K562 (cell line): Measurements from ENCODE around the gene CRABP1. TPM values are rescaled to one million over a fixed set of nuclear protein-coding genes. Genes with fewer than 3 reads are reported as not detected.

ENCODE experiments used
- ATAC-seq: fragments of 200-7000 bp; cut with Tn5 transposase; 3 replicates; pipeline ENCODE4 v1.9.1; 2020; ENCODE audit warnings: moderate library complexity
- BruUV-seq: library from RNA; stranded (reverse); fragments of 400-500 nt; replicated peaks from 2 replicates; lab custom pipeline; 2021; lab: Mats Ljungman, UMichigan
- CTCF ChIA-PET: fragments of 300-600 bp; formaldehyde crosslinking; extraction: SDS; loops from one replicate; lab custom pipeline; 2021; ENCODE audit warnings: low intra/inter-chr PET ratio; lab: Yijun Ruan, JAX
- POLR2A ChIA-PET: fragments of 300-600, 350-650 bp; sonication (Branson Sonifier 250); formaldehyde crosslinking; extraction: SDS; loops from one replicate; lab custom pipeline; 2021; ENCODE audit warnings: antibody characterized with exemption, inconsistent platforms; lab: Yijun Ruan, JAX
- DNase-seq, 4 experiments: peaks; one replicate each; pipeline versions ENCODE4 v3.0.0 to v3.0.0-alpha.2; 2011 to 2018; ENCODE audit warnings: low spot score in 3 of 4, mixed read lengths in 3 of 4; ENCODE audit errors: extremely low read depth in 1 of 4
- FAIRE-seq: peaks from 2 replicates; lab custom pipeline; 2011; peaks lifted over from hg19 to GRCh38; lab: Jason Lieb, UNC
- H2AFZ ChIP-seq: 2 replicates; pipeline ENCODE4 v1.6.0; 2011; ENCODE audit warnings: low read depth, low read length, control low read depth, inconsistent platforms
- H3K27ac ChIP-seq: fragments of 200-600 bp; 3 replicates; pipeline ENCODE4 v1.8.0; 2011; ENCODE audit warnings: low read depth, mild to moderate bottlenecking, control low read depth, inconsistent platforms, low read length, moderate library complexity, mixed read lengths; ENCODE audit errors: extremely low read depth
- H3K27me3 ChIP-seq, 2 experiments: fragments of 300-600 bp in 1 of 2; 2 replicates in 1 of 2; 3 replicates in 1 of 2; pipeline versions ENCODE4 v1.6.0 to v1.8.0; 2011; ENCODE audit warnings: inconsistent platforms in 2 of 2, low read length in 2 of 2, mild to moderate bottlenecking in 1 of 2, mixed read lengths in 1 of 2, moderate library complexity in 1 of 2; ENCODE audit not compliant: control insufficient read depth in 2 of 2, insufficient read depth in 2 of 2
- H3K36me3 ChIP-seq: fragments of 300-600 bp; 3 replicates; pipeline ENCODE4 v1.8.0; 2011; ENCODE audit warnings: mild to moderate bottlenecking, low read length, inconsistent platforms; ENCODE audit not compliant: control insufficient read depth, insufficient read depth
- H3K4me1 ChIP-seq, 2 experiments: fragments of 200-600 bp in 1 of 2; replicated peaks in 1 of 2; 2 replicates in 1 of 2; 3 replicates in 1 of 2; pipeline versions ENCODE4 v1.5.1 to v1.8.0; 2011; ENCODE audit warnings: inconsistent platforms in 2 of 2, low read length in 2 of 2, mild to moderate bottlenecking in 1 of 2, mixed read lengths in 1 of 2, moderate library complexity in 1 of 2; ENCODE audit not compliant: control insufficient read depth in 2 of 2, insufficient read depth in 2 of 2
- H3K4me2 ChIP-seq: 2 replicates; pipeline ENCODE4 v1.6.1; 2011; ENCODE audit warnings: low read length, control low read depth, inconsistent platforms, mixed read lengths; ENCODE audit not compliant: insufficient read depth
- H3K4me3 ChIP-seq: fragments of 200-600 bp; sonication (generic), shearing (Covaris generic); 2 replicates; pipeline ENCODE4 v1.5.1; 2016; ENCODE audit warnings: control low read depth, inconsistent platforms
- H3K79me2 ChIP-seq: fragments of 200-600 bp; 3 replicates; pipeline ENCODE4 v1.8.0; 2011; ENCODE audit warnings: low read length, inconsistent platforms; ENCODE audit not compliant: control insufficient read depth, insufficient read depth
- H3K9ac ChIP-seq, 2 experiments: 2 replicates each; pipeline versions ENCODE4 v1.6.0 to v1.6.1; 2011; ENCODE audit warnings: low read depth in 2 of 2, low read length in 2 of 2, control low read depth in 1 of 2, inconsistent platforms in 1 of 2, mild to moderate bottlenecking in 1 of 2, mixed read lengths in 1 of 2; ENCODE audit not compliant: insufficient read depth in 1 of 2
- H3K9me1 ChIP-seq: one replicate; pipeline ENCODE4 v1.6.0; 2011; ENCODE audit warnings: inconsistent platforms, mild to moderate bottlenecking, low read length, moderate library complexity; ENCODE audit not compliant: control insufficient read depth, insufficient read depth
- H3K9me3 ChIP-seq: replicated peaks from 2 replicates; pipeline ENCODE4 v1.5.1; 2011; ENCODE audit warnings: low read depth, low read length, inconsistent platforms; ENCODE audit not compliant: control insufficient read depth, insufficient read depth
- H4K20me1 ChIP-seq: replicated peaks from 2 replicates; pipeline ENCODE4 v1.6.1; 2011; ENCODE audit warnings: low read length, inconsistent platforms, mixed read lengths; ENCODE audit not compliant: control insufficient read depth, insufficient read depth
- EP400 ChIP-seq: fragments of 450-650 bp; IDR thresholded peaks from 2 replicates; pipeline ENCODE4 v1.6.1; 2017; ENCODE audit warnings: antibody characterized with exemption, mild to moderate bottlenecking, moderate library complexity
- FOXA1 ChIP-seq: fragments of 450-650 bp; IDR thresholded peaks from 2 replicates; pipeline ENCODE4 v1.6.1; 2016; ENCODE audit warnings: mild to moderate bottlenecking, borderline replicate concordance
- ILF3 ChIP-seq: fragments of 450-650 bp; IDR thresholded peaks from 2 replicates; pipeline ENCODE4 v1.6.1; 2018; ENCODE audit warnings: antibody characterized with exemption, mild to moderate bottlenecking, moderate library complexity, borderline replicate concordance
- IRF1 ChIP-seq: sonication (generic); formaldehyde crosslinking; IDR thresholded peaks from 2 replicates; pipeline ENCODE4 v1.8.0; 2022; ENCODE audit warnings: missing genetic modification reagents, mild to moderate bottlenecking, borderline replicate concordance
- KDM1A ChIP-seq, 2 experiments: fragments of 450-650 bp; IDR thresholded peaks; 2 replicates each; pipeline ENCODE4 v1.6.1; 2016; ENCODE audit warnings: mild to moderate bottlenecking in 2 of 2
- KHSRP ChIP-seq: fragments of 450-650 bp; IDR thresholded peaks from 2 replicates; pipeline ENCODE4 v1.6.1; 2017
- SFPQ ChIP-seq: fragments of 200-400 bp; formaldehyde crosslinking; IDR thresholded peaks from 2 replicates; pipeline ENCODE4 v1.6.1; 2017; ENCODE audit warnings: mild to moderate bottlenecking, low read depth, low read length, moderate library complexity
- SIX5 ChIP-seq, 2 experiments: IDR thresholded peaks; 2 replicates each; pipeline ENCODE4 v1.6.1; 2011; ENCODE audit warnings: low read length in 2 of 2, borderline replicate concordance in 1 of 2, low read depth in 1 of 2, mild to moderate bottlenecking in 1 of 2, moderate library complexity in 1 of 2; ENCODE audit not compliant: insufficient read depth in 1 of 2
- SMARCB1 ChIP-seq: IDR thresholded peaks from 2 replicates; pipeline ENCODE4 v1.6.1; 2011; ENCODE audit warnings: improper control_type of control experiment, low read depth; ENCODE audit not compliant: insufficient read length
- SOX6 ChIP-seq: fragments of 450-650 bp; IDR thresholded peaks from 2 replicates; pipeline ENCODE4 v1.6.1; 2014; ENCODE audit warnings: mild to moderate bottlenecking
- TCF7L2 ChIP-seq: fragments of 150-350 bp; IDR thresholded peaks from 2 replicates; pipeline ENCODE4 v1.6.1; 2016; ENCODE audit warnings: low read depth, mild to moderate bottlenecking, low read length, moderate library complexity
- ZBTB11 ChIP-seq, 3 experiments: fragments of 200-800 bp in 1 of 3; fragments of 250-450 bp in 1 of 3; fragments of 450-650 bp in 1 of 3; sonication (Bioruptor Pico) in 1 of 3; sonication (Bioruptor generic) in 1 of 3; formaldehyde crosslinking in 1 of 3; IDR thresholded peaks; 2 replicates each; pipeline versions ENCODE4 v1.6.1 to v1.8.0; 2016 to 2022; ENCODE audit warnings: mild to moderate bottlenecking in 2 of 3, missing genetic modification characterization in 2 of 3, missing compliant biosample characterization in 1 of 3, moderate library complexity in 1 of 3
- ZNF224 ChIP-seq: sonication (generic); formaldehyde crosslinking; IDR thresholded peaks from 2 replicates; pipeline ENCODE4 v1.8.0; 2022; ENCODE audit warnings: mild to moderate bottlenecking, missing genetic modification reagents
- in situ Hi-C: fragments of 300-500 bp; cut with MboI; formaldehyde crosslinking; loops from 4 replicates; pipeline ENCODE4 v1.15.0; 2018; ENCODE audit warnings: inconsistent platforms, mixed read lengths
- intact Hi-C: fragments of 100-400 bp; cut with micrococcal nuclease; formaldehyde crosslinking; loops from 2 replicates; pipeline ENCODE4 v1.14.2; 2022
- polyA plus RNA-seq, 8 experiments: library from polyadenylated mRNA; depleted of rRNA in 4 of 8; stranded (reverse) in 5 of 8; unstranded in 3 of 8; fragments of >200 nt; fragmentation: Nextera tagmentation in 2 of 8; fragmentation: Illumina TruSeq in 1 of 8; extraction: Ambion mirVana in 2 of 8; extraction: Trizol in 1 of 8; gene quantifications; 2 replicates each; pipeline versions ENCODE4 v1.2.1 to v1.2.3, GENCODE V29; 2011 to 2014; ENCODE audit warnings: inconsistent platforms in 1 of 8, missing spikeins in 1 of 8
- total RNA-seq, 7 experiments: library from RNA; depleted of rRNA in 6 of 7; stranded (reverse); fragments of >200 nt in 6 of 7; fragmentation: Illumina TruSeq in 2 of 7; extraction: Trizol in 2 of 7; gene quantifications; 2 replicates each; pipeline versions ENCODE4 v1.2.1 to v1.2.3, GENCODE V29; 2011 to 2021; ENCODE audit warnings: low replicate concordance in 1 of 7

The CRABP1 gene
- total and polyA plus RNA-seq, 9 of the 15 experiments (the other 6 are each of a cell fraction or from before 2014, with no cell fraction given): 0.60 TPM; not detected in 8

GRCh38 chr15:78301326-78301725 is 38.8 kb upstream of the CRABP1 start:
- BruUV-seq: no TSS peak
- H3K9me1 ChIP-seq: no peaks in the 10 kb centered on the region
- H4K20me1 ChIP-seq: no peaks in the 10 kb centered on the region
- CTCF ChIA-PET: no interaction called here
- H3K27ac ChIP-seq: peak overlapping the region; percentile 38; the same call in 1 of the 3 replicates
- no peak for ATAC-seq
- DNase-seq: no peak
- H3K9ac ChIP-seq: peak overlapping the region in 1 of 2 experiments; percentile 71; a peak in 1 of 4 replicates
- no peak overlapping the region; the same call in 1 of the 2 replicates for H3K4me2 ChIP-seq
- H3K79me2 ChIP-seq: peaks cover 35% of the 10 kb centered on the region
- peaks cover 10% of the 10 kb centered on the region; the same call in 1 of the 3 replicates for H3K36me3 ChIP-seq
- no peaks in the 10 kb centered on the region for H3K9me3 ChIP-seq
- H2AFZ ChIP-seq: peak overlapping the region; percentile 79
- in situ Hi-C loops (no loop called here), intact Hi-C loops (no loop called here)
- H3K4me1 ChIP-seq: peaks cover 29 to 39% of the 10 kb centered on the region in 2 experiments
- no peak overlapping the region for H3K4me3 ChIP-seq
- POLR2A ChIA-PET: interaction anchor here (0.9 to 1.2 kb wide), 4 partner anchors 8 to 29 kb away, joined by 3 to 5 read pairs (median 4); no protein-coding TSS in a partner anchor
- no peak for TF ChIP-seq TCF7L2
- no peak for TF ChIP-seq KHSRP
- TF ChIP-seq ZNF224: no peak
- no peak for TF ChIP-seq SOX6
- no peak for TF ChIP-seq ZBTB11 (CRISPR knock-in tag; IDR thresholded peaks at IDR 0.05)
- no peak for TF ChIP-seq SFPQ
- no peak for TF ChIP-seq FOXA1
- no peak for TF ChIP-seq EP400
- TF ChIP-seq KDM1A (IDR thresholded peaks at IDR 0.05): no peak
- no peak for TF ChIP-seq SIX5 (IDR thresholded peaks at IDR 0.05; ENCODE audit: borderline replicate concordance in 1 of 2, insufficient read depth in 1 of 2, low read depth in 1 of 2, low read length in 2 of 2)
- TF ChIP-seq ILF3: no peak
- no peak for TF ChIP-seq IRF1 (CRISPR knock-in tag)
- no peak for TF ChIP-seq SMARCB1
- peak; percentile 29 for FAIRE-seq
- H3K27me3 ChIP-seq: no peaks in the 10 kb centered on the region
